Jurkat, Clone E6-1 (cell line): ENCODE measurements around the gene SLC12A6.

ENCODE experiments used
- DNase-seq: peaks from one replicate; pipeline ENCODE4 v3.0.0-alpha.2; 2011; ENCODE audit warnings: low read depth, low spot score
- H3K4me3 ChIP-seq: 2 replicates; pipeline ENCODE4 v1.5.1; 2011; ENCODE audit warnings: mild to moderate bottlenecking, low read length, control low read depth, moderate library complexity

Gene SLC12A6

GRCh38 chr15:34280193-34280592 lies 57.4 kb downstream of the SLC12A6 start:
- H3K4me3 ChIP-seq, result no peak overlapping the region
- no peak for DNase-seq

DNA sequence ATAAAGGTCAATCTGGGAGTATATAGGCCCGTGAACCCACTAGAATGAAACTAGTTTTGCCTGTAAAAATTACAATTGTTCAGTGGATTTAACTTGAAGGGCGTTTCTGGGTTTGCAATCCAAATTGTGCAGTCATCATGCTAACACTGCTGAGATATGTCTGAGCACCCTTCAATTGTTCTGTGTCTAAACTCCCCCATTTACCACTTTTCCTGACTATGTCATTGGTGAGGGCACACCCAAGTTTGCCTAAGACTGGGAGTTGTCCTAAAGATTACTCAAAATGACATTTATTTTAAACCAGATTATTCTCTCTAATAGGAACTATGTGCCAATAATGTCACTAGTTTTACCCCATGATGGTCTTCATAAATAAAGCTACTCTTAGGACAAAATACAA lies 58.2 kb downstream of the SLC12A6 start:
- no peak overlapping the region for H3K4me3 ChIP-seq
- DNase-seq, result no peak

GRCh38 chr15:34275721-34276120 lies 61.9 kb downstream of the SLC12A6 start:
- no peak for DNase-seq
- no peak overlapping the region for H3K4me3 ChIP-seq

DNA sequence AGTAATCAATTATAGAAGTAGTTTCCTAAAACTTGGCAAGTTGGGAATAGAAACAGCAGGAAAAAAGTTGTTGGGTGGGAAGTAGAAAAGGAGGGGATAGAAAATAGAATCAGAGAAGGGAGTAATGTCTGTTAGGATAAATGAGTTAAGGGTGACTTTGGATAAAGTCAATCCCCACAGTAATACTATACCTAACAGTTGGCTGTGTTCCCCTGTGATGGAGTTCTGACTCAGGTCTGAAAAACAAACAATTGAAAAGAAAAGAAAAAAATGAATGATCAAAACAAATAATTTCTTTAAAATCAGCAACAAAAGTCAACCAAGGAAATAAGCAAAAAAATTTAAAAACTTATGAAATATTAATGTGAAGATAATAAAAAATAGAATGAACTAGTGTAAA lies 62.4 kb downstream of the SLC12A6 start:
- H3K4me3 ChIP-seq, result no peak overlapping the region
- DNase-seq, result no peak

GRCh38 chr15:34271493-34271892 lies 66.1 kb downstream of the SLC12A6 start:
- no peak for DNase-seq
- H3K4me3 ChIP-seq, result no peak overlapping the region

- H3K4me3 ChIP-seq, result no peak overlapping the region
Measured at GRCh38 chr15:34266751-34267150, 70.8 kb downstream of the SLC12A6 start.

GRCh38 chr15:34264076-34264475 lies 73.5 kb downstream of the SLC12A6 start:
- DNase-seq, result no peak
- H3K4me3 ChIP-seq, result no peak overlapping the region

More at GRCh38 chr15:34266751-34267150, 70.8 kb downstream of the SLC12A6 start:
- no peak for DNase-seq

GRCh38 chr15:34262362-34262761 lies 75.2 kb downstream of the SLC12A6 start:
- no peak for DNase-seq
- H3K4me3 ChIP-seq, result no peak overlapping the region

DNA sequence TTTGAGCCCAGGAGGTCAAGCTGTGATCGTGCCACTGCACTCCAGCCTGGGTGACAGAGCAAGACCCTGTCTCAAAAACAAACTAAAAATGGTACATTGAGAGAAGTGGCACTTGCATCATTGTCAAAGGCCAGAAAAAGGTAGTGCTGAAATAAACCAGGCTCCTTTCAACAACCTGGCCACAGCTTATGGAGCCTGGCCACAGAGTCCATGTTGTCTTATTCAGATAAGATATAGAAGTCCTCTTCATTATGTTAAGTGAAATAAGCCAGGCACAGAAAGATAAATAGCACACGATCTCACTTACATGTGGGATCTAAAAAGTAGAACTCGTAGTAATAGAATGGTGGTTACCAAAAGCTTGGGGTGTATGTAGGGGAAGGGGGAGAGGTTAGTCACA lies 78.0 kb downstream of the SLC12A6 start:
- H3K4me3 ChIP-seq, result no peak overlapping the region
- no peak for DNase-seq

GRCh38 chr15:34258151-34258550 lies 79.4 kb downstream of the SLC12A6 start:
- H3K4me3 ChIP-seq, result no peak overlapping the region
- no peak for DNase-seq

DNA sequence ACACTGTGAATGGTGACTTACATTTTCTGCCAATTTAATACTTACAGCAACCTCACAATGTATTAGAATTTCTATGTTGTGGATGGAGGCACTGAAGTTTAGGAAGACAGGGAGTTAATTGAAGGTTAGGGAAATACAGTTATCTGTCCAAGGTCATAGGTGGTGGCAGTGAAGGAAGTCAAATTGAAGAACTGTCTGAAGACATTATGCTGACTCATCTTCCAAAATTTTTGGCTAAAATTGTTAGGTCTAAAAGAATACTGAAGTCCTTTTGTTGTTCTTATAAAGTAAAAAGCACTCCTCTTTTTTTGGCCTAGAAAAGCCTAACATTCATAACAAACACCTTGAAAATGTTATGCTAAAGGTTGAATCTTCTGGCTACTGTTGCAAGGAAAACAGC lies 85.0 kb downstream of the SLC12A6 start:
- no peak for DNase-seq
- no peak overlapping the region for H3K4me3 ChIP-seq

DNA sequence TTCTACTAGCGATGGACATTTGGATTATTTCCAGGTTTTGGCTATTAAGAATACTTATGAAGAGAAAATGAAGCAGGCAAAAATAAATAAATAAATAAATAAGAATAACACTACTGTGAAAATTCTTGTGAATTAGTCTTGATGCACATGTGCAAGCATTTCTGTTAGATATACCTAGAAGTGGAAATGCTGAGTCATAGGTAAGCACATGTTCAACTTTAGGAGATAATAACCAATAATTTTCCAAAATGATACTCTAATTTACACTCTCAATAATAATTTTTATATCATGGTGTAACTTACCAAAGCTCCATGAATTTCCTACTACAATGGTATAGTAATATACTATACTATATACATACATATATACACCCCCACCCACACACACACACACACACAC lies 89.4 kb downstream of the SLC12A6 start:
- H3K4me3 ChIP-seq, result no peak overlapping the region
- no peak for DNase-seq

DNA sequence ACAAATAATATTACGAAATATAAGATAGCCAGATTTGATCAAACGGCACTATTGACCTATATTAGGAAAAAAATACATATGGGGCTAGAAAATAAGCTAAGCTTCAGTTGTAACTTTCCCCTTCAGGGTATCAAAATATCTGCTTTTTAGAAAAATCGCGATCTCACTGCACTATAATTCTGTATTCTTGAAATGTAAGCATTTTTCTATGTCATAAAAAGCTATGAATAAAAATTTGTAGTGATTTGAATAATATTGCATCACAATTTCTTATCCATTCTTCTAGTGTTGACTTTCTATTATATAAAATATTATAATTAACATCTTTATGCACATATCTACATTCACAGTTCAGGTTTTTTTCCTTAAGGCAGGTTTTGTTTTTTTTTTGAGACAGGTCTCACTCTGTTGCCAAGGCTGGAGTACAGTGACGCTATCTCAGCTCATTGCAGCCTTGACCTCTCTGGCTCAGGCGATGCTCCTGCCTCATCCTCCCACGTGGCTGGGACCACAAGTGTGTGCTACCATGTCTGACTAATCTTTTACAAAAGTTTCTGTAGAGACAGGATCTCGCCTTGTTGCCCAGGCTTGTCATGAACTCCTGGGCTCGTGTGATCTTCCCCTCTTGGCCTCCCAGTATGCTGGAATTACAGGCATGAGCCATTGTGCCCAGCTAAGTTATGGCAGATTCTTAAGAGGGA lies 91.2 kb downstream of the SLC12A6 start:
- no peak for DNase-seq

GRCh38 chr15:34243226-34243625 lies 94.4 kb downstream of the SLC12A6 start:
- no peak overlapping the region for H3K4me3 ChIP-seq
- DNase-seq, result no peak

More for the DNA sequence above, 91.2 kb downstream of the SLC12A6 start:
- no peak overlapping the region for H3K4me3 ChIP-seq

- no peak for DNase-seq
- no peak overlapping the region for H3K4me3 ChIP-seq
Measured at GRCh38 chr15:34242331-34242710, 95.3 kb downstream of the SLC12A6 start.

DNA sequence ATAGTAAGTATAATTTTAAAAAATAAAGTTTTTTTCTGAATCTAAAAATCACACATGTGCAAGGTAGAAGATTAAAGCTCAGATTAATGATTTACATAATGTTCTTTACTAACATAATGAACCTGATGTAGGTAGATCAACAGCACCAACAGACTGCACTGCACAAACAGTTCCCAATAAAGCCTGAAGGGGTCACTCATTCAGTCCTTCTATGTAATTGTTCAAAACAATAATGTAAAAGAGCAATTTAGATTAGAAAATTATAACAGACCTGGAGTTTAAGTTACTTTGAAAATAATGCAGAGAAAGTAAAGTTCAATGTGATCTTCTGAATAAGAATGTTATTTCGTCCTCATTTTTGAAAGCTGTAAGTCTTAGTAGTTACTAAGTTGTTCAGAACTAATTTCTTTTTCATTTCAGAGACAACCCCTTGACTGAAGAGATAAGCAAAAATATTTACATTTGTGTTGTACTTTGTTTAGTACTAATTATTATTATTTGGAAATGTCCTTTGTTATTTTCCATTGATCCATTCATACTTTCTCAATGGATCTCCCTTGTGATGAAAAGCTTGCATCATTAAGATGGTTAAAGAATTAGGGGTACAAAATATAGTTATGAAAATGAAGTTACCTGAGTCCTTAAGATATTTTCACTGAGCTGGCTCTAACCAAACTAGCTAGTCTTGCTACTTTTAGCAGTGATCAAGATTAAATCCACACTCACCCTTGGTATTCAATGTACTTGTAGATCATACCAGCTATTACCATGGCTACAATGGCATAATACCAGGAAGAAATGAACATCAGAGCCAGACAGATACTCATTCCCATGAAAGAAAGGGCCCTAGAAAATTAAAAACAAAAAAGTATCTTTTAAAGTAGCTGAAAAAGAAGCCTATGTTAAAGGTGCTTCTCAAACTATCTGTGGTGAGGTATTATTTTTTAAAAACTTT lies 95.9 kb downstream of the SLC12A6 start:
- no peak overlapping the region for H3K4me3 ChIP-seq
- peak; percentile 25 for DNase-seq

DNA sequence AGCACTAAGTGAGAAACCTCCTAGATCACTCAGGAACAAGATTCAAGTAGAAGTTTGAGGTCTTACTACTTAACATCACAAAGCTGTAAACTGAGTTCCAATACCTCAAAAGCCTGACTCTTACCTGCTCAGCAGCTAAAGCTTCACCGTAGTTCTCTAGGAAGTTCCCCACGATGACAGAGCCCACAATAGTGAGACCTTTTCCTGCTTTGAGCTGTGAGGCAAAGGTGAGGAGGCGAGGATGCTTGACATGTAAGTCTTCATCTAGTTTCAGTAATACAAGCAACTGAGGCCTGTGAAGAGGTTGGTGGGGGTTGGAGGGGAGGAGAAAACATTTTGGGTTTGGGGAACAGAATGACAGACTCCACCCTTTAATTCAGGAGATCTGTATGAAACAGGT lies 97.0 kb downstream of the SLC12A6 start:
- DNase-seq, result no peak

DNA sequence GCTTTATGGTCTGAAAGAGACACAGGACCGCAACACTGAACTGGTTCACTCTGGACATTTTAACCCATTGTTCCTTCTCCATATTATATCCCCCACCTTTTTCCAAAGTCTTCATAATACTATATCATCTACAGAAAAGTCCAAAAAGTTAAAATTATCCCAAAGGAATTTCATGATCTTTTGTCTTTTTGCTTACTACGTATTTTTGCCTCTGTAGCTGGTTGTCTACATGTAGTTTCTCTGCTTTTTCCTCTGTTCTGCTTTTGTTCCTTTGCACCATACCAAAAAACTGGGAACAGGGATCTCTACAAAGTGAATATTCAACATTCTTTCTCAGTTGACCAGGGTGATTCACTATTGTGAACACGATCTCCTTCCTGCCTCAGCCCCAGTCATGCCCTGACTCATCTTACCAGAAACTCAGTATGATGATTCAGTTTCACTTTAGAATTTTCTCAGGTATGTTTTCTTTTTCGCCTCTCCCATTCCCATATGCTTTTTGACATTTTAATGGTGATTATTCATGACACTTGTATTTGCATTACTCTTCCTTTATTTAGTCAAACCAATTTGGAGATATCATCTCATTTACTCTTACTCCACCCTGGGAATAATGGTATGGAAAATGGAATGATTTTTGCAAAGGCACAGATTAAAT lies 98.3 kb downstream of the SLC12A6 start:
- DNase-seq, result no peak
- H3K4me3 ChIP-seq, result no peak overlapping the region

More for the DNA sequence above, 97.0 kb downstream of the SLC12A6 start:
- no peak overlapping the region for H3K4me3 ChIP-seq

- no peak for DNase-seq
- no peak overlapping the region for H3K4me3 ChIP-seq
Measured at GRCh38 chr15:34233614-34234013, 104.0 kb downstream of the SLC12A6 start.
